RWPE2 (cell line): ENCODE data around the gene GK2.

Experiments used
- ATAC-seq: fragments of 200-7000 bp; cut with Tn5 transposase; 3 replicates; pipeline ENCODE4 v1.9.1; 2021; ENCODE audit warnings: low read depth
- DNase-seq: peaks from one replicate; pipeline ENCODE4 v3.0.0-alpha.2; 2020; ENCODE audit warnings: low spot score
- H3K27ac ChIP-seq: fragments of 450-650 bp; 2 replicates; pipeline ENCODE4 v1.5.1; 2017; ENCODE audit warnings: mild to moderate bottlenecking; ENCODE audit not compliant: poor library complexity, severe bottlenecking
- H3K27me3 ChIP-seq: fragments of 250-450 bp; sonication (Bioruptor Pico); 2 replicates; pipeline ENCODE4 v1.5.1; 2021; ENCODE audit warnings: mild to moderate bottlenecking, moderate library complexity; ENCODE audit not compliant: insufficient read depth, poor library complexity, severe bottlenecking
- H3K36me3 ChIP-seq: fragments of 250-450 bp; sonication (Bioruptor Pico); 2 replicates; pipeline ENCODE4 v1.5.1; 2020; ENCODE audit warnings: low read depth, mild to moderate bottlenecking, moderate library complexity
- H3K4me1 ChIP-seq: fragments of 250-450 bp; sonication (Bioruptor Pico); 2 replicates; pipeline ENCODE4 v1.5.1; 2021; ENCODE audit warnings: mild to moderate bottlenecking, moderate library complexity; ENCODE audit not compliant: insufficient read depth, poor library complexity, severe bottlenecking
- H3K4me3 ChIP-seq: fragments of 250-450 bp; sonication (Bioruptor Pico); 2 replicates; pipeline ENCODE4 v1.5.1; 2021; ENCODE audit warnings: mild to moderate bottlenecking, moderate library complexity; ENCODE audit not compliant: severe bottlenecking
- H3K9me3 ChIP-seq: fragments of 250-450 bp; sonication (Bioruptor Pico); 2 replicates; pipeline ENCODE4 v1.5.1; 2021; ENCODE audit warnings: mild to moderate bottlenecking, moderate library complexity; ENCODE audit not compliant: severe bottlenecking
- CTCF ChIP-seq: fragments of 450-650 bp; IDR thresholded peaks from one replicate; pipeline ENCODE4 v1.5.1; 2017; ENCODE audit warnings: mild to moderate bottlenecking, moderate library complexity; ENCODE audit not compliant: poor library complexity, severe bottlenecking

GK2 gene

GRCh38 chr4:79360006-79360405 lies 48.0 kb downstream of the GK2 start:
- no peak for DNase-seq
- ATAC-seq = no peak

GRCh38 chr4:79358438-79358837 lies 49.6 kb downstream of the GK2 start:
- no peak for TF ChIP-seq CTCF
- no peak overlapping the region for H3K4me3 ChIP-seq

More at GRCh38 chr4:79360006-79360405, 48.0 kb downstream of the GK2 start:
- H3K36me3 ChIP-seq = no peaks in the 10 kb centered on the region
- no peak overlapping the region for H3K27ac ChIP-seq
- no peak overlapping the region for H3K4me3 ChIP-seq
- H3K27me3 ChIP-seq = no peaks in the 10 kb centered on the region
- TF ChIP-seq CTCF = no peak
- no peaks in the 10 kb centered on the region for H3K9me3 ChIP-seq
- no peaks in the 10 kb centered on the region for H3K4me1 ChIP-seq

GRCh38 chr4:79357365-79357764 lies 50.7 kb downstream of the GK2 start:
- Histone ChIP-seq H3K27me3 (no peaks in the 10 kb centered on the region), H3K36me3 (no peaks in the 10 kb centered on the region), H3K27ac (no peak overlapping the region), H3K4me1 (no peaks in the 10 kb centered on the region), H3K9me3 (no peaks in the 10 kb centered on the region), H3K4me3 (no peak overlapping the region)
- ATAC-seq (no peak), DNase-seq (no peak)
- TF ChIP-seq CTCF = no peak

More at GRCh38 chr4:79358438-79358837, 49.6 kb downstream of the GK2 start:
- Histone ChIP-seq H3K9me3 (no peaks in the 10 kb centered on the region), H3K36me3 (no peaks in the 10 kb centered on the region), H3K4me1 (no peaks in the 10 kb centered on the region), H3K27ac (no peak overlapping the region), H3K27me3 (no peaks in the 10 kb centered on the region)
- no peak for DNase-seq
- no peak for ATAC-seq
